Liver (tissue), 9 donors: ENCODE data around the gene MCTP2. TPM values are rescaled to one million over a fixed set of nuclear protein-coding genes. Genes with fewer than 3 reads are reported as not detected.

Source experiments
- DNase-seq: peaks from one replicate; pipeline ENCODE4 v3.0.0-alpha.2; 2017; ENCODE audit warnings: low spot score
- H3K27ac ChIP-seq, 2 donors: one replicate each; pipeline ENCODE4 v1.7.0; 2013; ENCODE audit warnings: inconsistent platforms in 2 of 2, low read length in 2 of 2, control low read depth in 1 of 2, low read depth in 1 of 2, mild to moderate bottlenecking in 1 of 2
- H3K27me3 ChIP-seq, 4 donors: one replicate each; pipeline versions ENCODE4 v1.6.1 to v1.7.0; 2013; ENCODE audit warnings: low read length in 3 of 4, inconsistent platforms in 1 of 4, mild to moderate bottlenecking in 1 of 4, moderate library complexity in 1 of 4; ENCODE audit not compliant: control insufficient read depth in 4 of 4, insufficient read depth in 4 of 4
- H3K36me3 ChIP-seq, 4 donors: one replicate each; pipeline versions ENCODE4 v1.6.1 to v1.7.0; 2013; ENCODE audit warnings: low read length in 3 of 4, mild to moderate bottlenecking in 3 of 4, low read depth in 1 of 4, moderate library complexity in 1 of 4; ENCODE audit not compliant: control insufficient read depth in 4 of 4, insufficient read depth in 3 of 4
- H3K4me1 ChIP-seq, 4 donors: one replicate each; pipeline versions ENCODE4 v1.6.1 to v1.7.0; 2013; ENCODE audit warnings: low read length in 3 of 4, mild to moderate bottlenecking in 3 of 4, moderate library complexity in 1 of 4; ENCODE audit not compliant: control insufficient read depth in 4 of 4, insufficient read depth in 4 of 4
- H3K4me3 ChIP-seq, 3 donors: one replicate each; pipeline versions ENCODE4 v1.6.1 to v1.7.0; 2013; ENCODE audit warnings: low read length in 3 of 3, control low read depth in 1 of 3, low read depth in 1 of 3, mild to moderate bottlenecking in 1 of 3
- H3K9ac ChIP-seq, 2 donors: one replicate each; pipeline ENCODE4 v1.7.0; 2013; ENCODE audit warnings: low read length in 2 of 2, mild to moderate bottlenecking in 2 of 2, moderate library complexity in 2 of 2, control low read depth in 1 of 2, low read depth in 1 of 2
- H3K9me3 ChIP-seq, 4 donors: one replicate each; pipeline versions ENCODE4 v1.6.1 to v1.7.0; 2013; ENCODE audit warnings: low read length in 3 of 4; ENCODE audit not compliant: control insufficient read depth in 4 of 4
- CTCF ChIP-seq: fragments of 150-350 bp; IDR thresholded peaks from 2 replicates; pipeline ENCODE4 v1.5.1; 2017; ENCODE audit warnings: improper control_type of control experiment, low read depth, low read length; ENCODE audit not compliant: missing input control
- FOXA1 ChIP-seq: IDR thresholded peaks from 2 replicates; pipeline ENCODE4 v1.6.1; 2016; ENCODE audit warnings: antibody characterized with exemption
- GABPA ChIP-seq, 2 donors: IDR thresholded peaks in 1 of 2; conservative IDR thresholded peaks in 1 of 2; 2 replicates each; pipeline ENCODE4 v1.6.1; 2016; ENCODE audit warnings: antibody characterized with exemption in 2 of 2, mild to moderate bottlenecking in 1 of 2, moderate library complexity in 1 of 2
- HNF4A ChIP-seq, 2 donors: conservative IDR thresholded peaks; 2 replicates each; pipeline ENCODE4 v1.6.1; 2016; ENCODE audit warnings: antibody characterized with exemption in 2 of 2, mild to moderate bottlenecking in 2 of 2
- HNF4G ChIP-seq: IDR thresholded peaks from 2 replicates; pipeline ENCODE4 v1.6.1; 2016; ENCODE audit warnings: antibody characterized with exemption
- JUND ChIP-seq, 2 donors: IDR thresholded peaks; 2 replicates each; pipeline ENCODE4 v1.6.1; 2016; ENCODE audit warnings: antibody characterized with exemption in 2 of 2
- MAX ChIP-seq: IDR thresholded peaks from 2 replicates; pipeline ENCODE4 v1.6.1; 2016; ENCODE audit warnings: antibody characterized with exemption
- NR2F2 ChIP-seq: IDR thresholded peaks from 2 replicates; pipeline ENCODE4 v1.6.1; 2016; ENCODE audit warnings: antibody characterized with exemption
- RAD21 ChIP-seq, 2 donors: IDR thresholded peaks; 2 replicates each; pipeline ENCODE4 v1.6.1; 2016; ENCODE audit warnings: antibody characterized with exemption in 2 of 2, mild to moderate bottlenecking in 2 of 2
- REST ChIP-seq: IDR thresholded peaks from 2 replicates; pipeline ENCODE4 v1.6.1; 2016; ENCODE audit warnings: antibody characterized with exemption, mild to moderate bottlenecking
- SP1 ChIP-seq: IDR thresholded peaks from 2 replicates; pipeline ENCODE4 v1.6.1; 2018; ENCODE audit warnings: antibody characterized with exemption, mild to moderate bottlenecking
- TAF1 ChIP-seq: conservative IDR thresholded peaks from 2 replicates; pipeline ENCODE4 v1.6.1; 2016; ENCODE audit warnings: antibody characterized with exemption, mild to moderate bottlenecking
- YY1 ChIP-seq: IDR thresholded peaks from 2 replicates; pipeline ENCODE4 v1.6.1; 2016; ENCODE audit warnings: antibody characterized with exemption, mild to moderate bottlenecking
- WGBS: extraction: QIAGEN DNeasy Blood & Tissue Kit; methylation state at CpG from one replicate; pipeline ENCODE4 v1.1.7; 2013; 5-methylcytosine and 5-hydroxymethylcytosine counted together
- polyA plus RNA-seq, 2 donors: library from polyadenylated mRNA; stranded (reverse) in 1 of 2; unstranded in 1 of 2; fragments of 200-250 nt in 1 of 2; fragments of >200 nt in 1 of 2; fragmentation: Nextera tagmentation in 1 of 2; extraction: Ambion mirVana in 1 of 2; gene quantifications; one replicate each; pipeline versions ENCODE4 v1.2.1 to v1.2.3, GENCODE V29; 2013 to 2015
- total RNA-seq, 2 donors: library from RNA; depleted of rRNA; stranded (reverse); fragments of >200 nt; gene quantifications; one replicate each; pipeline ENCODE4 v1.2.3, GENCODE V29; 2014
- donor health status: healthy.
- donor health status: healthy.
- donor health status: healthy.
- donor health status: healthy.
- donor health status: healthy.

The MCTP2 gene
- total and polyA plus RNA-seq, 4 donors: 0.43 to 9.9 (median 3.5) TPM

- no peaks in the 10 kb centered on the region for H3K36me3 ChIP-seq
- H3K4me1 ChIP-seq: no peaks in the 10 kb centered on the region
- WGBS: 93% methylated on average over 7 of the region's 7 CpGs
- H3K9ac ChIP-seq: no peak overlapping the region
- no peaks in the 10 kb centered on the region for H3K27me3 ChIP-seq
- no peak for DNase-seq
- H3K27ac ChIP-seq: no peak overlapping the region
- no peak overlapping the region for H3K4me3 ChIP-seq
- H3K9me3 ChIP-seq: no peaks in the 10 kb centered on the region
- TF ChIP-seq GABPA (IDR thresholded peaks at IDR 0.05 in 1 of 2, conservative IDR thresholded peaks at IDR 0.05 in 1 of 2): no peak
Measured at GRCh38 chr15:94477913-94478553, 246.7 kb downstream of the MCTP2 start.

DNA sequence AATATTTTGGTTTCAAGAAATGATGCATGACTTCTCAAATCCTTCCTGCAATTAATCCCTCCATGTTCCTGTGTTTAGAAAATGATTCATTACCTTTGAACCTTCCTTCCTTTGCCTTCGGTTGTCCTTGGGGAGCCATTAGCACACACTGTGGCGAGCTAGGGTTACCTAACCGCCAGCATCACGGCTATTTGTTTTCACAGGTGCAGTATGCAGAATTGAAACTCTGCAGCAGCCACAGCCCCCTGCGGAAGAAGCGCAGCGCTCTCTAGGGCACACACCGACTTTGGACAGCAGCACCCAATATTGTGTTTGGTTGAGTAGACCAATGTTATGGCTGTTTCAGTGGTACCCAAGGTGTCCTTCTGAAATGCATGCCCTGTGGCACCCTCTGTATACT lies 247.4 kb downstream of the MCTP2 start:
- DNase-seq: no peak
- Histone ChIP-seq H3K27ac (no peak overlapping the region), H3K9ac (no peak overlapping the region), H3K4me1 (no peaks in the 10 kb centered on the region), H3K27me3 (no peaks in the 10 kb centered on the region), H3K36me3 (no peaks in the 10 kb centered on the region), H3K4me3 (no peak overlapping the region), H3K9me3 (no peaks in the 10 kb centered on the region)
- 85% methylated on average over 8 of the region's 8 CpGs for WGBS
- no peak for TF ChIP-seq FOXA1
- no peak for TF ChIP-seq SP1
- TF ChIP-seq HNF4G: no peak
- TF ChIP-seq RAD21 (IDR thresholded peaks at IDR 0.05): no peak
- TF ChIP-seq REST: no peak
- no peak for TF ChIP-seq TAF1
- no peak for TF ChIP-seq GABPA (IDR thresholded peaks at IDR 0.05 in 1 of 2, conservative IDR thresholded peaks at IDR 0.05 in 1 of 2)
- TF ChIP-seq JUND (IDR thresholded peaks at IDR 0.05): no peak
- TF ChIP-seq HNF4A (conservative IDR thresholded peaks at IDR 0.05): no peak

DNA sequence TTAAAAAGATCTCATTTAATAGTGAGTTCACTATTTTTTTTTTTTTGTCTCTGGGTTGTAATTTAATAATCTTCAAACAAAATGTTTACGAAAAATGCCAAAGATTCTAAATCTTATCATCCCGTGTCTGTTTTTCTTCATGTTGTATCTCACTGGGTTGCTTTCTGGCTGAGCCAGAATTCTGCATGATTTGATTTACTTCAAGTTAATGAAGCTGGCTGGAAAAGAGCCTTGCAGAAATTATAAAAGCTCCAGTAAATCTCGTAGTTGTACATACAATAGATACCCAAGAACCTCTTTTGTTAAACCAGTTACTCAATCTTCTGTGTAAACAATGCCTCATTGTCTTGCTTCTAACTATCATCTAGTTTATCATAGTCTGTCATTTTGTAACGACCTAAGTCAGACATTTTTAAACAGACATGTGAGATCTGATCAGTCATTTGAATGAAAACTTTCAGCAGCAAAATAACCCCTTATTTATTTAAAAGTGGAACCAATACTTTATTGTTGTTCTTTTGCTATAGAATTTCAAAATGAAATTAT lies 249.0 kb downstream of the MCTP2 start:
- Histone ChIP-seq H3K4me3 (no peak overlapping the region), H3K27ac (no peak overlapping the region), H3K36me3 (no peaks in the 10 kb centered on the region), H3K9me3 (no peaks in the 10 kb centered on the region), H3K27me3 (no peaks in the 10 kb centered on the region), H3K4me1 (no peaks in the 10 kb centered on the region), H3K9ac (no peak overlapping the region)
- TF ChIP-seq JUND (IDR thresholded peaks at IDR 0.05) (no peak), NR2F2 (no peak), HNF4A (conservative IDR thresholded peaks at IDR 0.05) (no peak), MAX (no peak), CTCF (no peak), YY1 (no peak)
- DNase-seq: no peak
- 47% methylated on average over 4 of the region's 4 CpGs for WGBS
